SW 1271 (cell line): Measurements from ENCODE around the gene CPVL.

Source experiments
- DNase-seq, 2 experiments: peaks; one replicate each; lab custom pipeline; 2025; lab: John Stamatoyannopoulos, UW

The CPVL gene

DNA sequence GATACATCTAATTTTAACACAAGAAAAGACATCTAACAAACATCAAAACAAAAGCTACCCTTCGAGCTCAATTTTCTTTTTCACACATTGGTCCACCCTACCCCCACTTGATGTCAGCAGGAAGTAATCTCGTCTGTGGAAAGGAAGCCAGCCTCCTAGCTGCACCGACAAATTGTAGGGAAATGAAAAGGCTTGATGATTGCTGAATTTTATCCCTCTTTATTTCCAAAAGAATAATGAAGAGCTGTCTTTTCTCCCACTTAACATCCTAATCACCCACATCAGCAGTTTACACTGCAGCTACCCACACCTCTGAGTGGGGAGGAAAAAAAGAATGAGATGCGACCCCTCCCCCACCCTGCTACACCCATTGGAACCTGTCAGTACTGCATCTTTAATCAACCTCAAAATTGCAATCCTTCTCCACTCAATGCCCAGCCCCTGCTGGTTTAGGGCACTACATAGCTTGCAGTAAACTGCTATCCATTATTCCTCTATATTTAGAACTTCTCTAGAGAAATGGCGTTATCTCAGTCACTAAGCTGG is 10.6 kb upstream of the CPVL start:
- no peak for DNase-seq

DNA sequence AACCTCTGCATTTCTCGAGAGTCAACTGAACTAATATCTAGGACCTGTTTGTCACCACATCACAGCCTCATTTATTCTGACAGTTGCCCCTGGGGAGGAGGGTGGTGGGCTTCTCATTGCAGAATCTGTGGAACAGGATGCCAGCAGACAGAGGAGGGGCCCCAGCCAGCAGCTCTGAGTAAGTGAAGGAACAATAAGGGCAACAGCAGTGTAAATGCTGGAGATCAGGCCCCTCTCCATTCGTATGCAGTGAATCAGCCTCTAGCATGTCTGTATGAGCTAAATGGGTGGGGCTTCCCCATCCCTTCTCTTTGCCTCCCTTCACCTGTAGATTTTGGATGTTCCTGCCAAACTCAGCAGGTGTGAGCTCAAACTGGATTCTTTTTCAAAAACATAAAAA is 7.7 kb upstream of the CPVL start:
- no peak for DNase-seq

DNA sequence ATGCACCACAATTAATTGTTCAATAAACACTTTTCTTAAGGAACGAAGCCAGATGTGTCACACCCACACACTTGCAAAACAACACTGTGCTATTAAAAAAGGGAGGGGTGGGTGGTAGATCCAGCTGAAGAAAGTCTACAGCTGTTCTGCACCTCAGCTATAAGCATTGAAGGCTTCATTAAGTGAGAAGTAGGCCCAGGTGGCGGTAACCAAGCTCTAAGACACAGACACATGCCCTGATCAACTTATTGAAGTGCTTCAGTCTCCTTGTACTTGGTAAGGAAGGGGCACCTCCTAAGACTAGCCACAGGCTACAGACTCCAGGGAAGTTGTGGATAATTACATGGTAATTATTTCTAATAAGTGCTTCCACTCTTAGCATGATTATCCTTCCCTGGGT is 4.5 kb upstream of the CPVL start:
- DNase-seq: no peak

DNA sequence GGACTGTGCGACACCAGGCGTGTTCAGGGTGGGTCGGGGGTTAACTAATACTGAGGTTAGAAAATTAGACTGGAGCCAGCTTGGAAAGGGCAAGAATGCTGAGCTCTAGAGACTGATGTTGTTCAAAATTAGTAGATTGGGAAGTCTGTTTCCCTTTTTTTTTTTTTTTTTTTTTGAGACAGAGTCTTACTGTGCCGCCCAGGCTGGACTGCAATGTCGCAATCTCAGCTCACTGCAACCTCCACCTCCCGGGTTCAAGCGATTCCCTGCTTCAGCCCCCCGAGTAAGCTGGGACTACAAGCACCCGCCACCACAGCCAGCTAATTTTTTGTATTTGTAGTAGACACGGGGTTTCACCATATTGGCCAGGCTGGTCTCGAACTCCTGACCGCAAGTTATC is 2.7 kb upstream of the CPVL start:
- no peak for DNase-seq

DNA sequence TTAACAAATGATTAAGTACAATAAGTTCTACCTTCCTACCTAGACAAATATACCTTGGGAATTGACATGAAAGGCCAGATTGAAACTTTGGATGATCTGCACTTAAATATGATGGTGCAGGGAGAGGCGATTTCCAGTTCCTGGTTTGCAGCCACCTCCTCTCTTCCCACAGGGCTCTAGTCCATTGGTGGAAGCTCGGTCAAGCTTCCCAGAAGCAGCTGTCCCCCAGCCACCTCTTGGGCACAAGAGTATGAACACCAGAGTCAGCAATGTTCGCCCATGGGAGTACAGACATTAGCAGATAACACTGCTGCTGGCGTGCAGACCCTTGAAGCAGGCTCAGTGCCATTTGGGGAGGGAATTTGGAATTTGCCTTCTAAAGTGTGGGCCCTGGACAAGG is 1.5 kb upstream of the CPVL start:
- DNase-seq: no peak

DNA sequence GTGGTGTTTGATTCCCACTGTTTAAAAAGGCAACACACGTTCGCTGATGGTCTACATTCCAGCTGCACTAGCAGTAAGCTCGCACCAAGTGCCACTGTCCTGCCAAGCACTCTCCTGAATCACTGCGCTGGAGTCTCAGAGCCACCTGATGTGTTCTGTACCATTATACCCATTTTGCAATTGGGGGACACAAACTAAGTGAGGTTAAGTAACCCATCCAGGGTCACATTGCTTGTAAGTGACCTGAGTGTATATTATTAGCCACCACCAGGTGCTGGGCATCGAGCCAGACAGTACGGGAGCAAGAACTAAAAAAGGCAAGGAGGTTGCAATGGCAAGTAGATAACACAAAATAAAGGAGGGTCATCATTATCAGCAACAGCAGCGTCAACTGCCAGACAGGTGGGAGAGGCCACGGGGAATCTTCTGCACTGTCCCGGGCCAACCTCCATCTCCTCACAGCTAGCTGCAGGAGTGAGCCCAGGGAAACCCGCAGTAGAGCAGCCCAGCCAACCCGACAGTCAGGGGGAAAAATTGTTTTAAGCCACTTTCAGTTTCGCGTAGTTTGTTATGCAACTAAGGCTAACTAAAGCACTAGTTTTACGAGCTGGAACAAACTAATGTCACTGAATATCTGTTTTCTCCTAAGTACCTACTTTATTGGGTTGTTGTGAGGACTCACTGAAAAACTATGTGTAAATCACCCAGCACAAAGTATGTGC is 712 bp upstream of the CPVL start:
- DNase-seq: no peak

DNA sequence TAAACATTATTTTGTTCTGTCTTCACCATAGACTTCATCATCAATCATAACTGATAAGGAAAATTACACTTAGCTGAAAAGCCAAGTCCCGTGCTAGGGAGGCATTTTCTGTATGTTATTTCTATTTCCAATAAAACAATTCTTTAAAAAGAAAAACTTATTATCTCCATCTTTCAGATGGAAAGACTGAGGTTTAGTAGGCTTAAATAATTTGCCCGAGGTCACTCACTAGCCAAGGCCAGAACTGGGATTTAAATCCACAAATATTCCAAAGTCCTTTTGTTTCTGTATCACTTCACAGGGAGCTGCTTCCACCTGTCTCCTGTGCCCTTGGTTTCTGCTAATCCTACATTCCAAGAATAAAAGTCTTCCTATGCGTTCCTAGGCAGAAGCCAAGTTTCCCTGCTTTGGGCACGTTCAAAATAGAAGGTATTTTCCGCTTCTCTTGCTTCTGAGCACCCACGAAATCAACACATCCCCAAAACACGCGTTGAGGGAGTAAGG is 732 bp downstream of the CPVL start:
- no peak for DNase-seq

DNA sequence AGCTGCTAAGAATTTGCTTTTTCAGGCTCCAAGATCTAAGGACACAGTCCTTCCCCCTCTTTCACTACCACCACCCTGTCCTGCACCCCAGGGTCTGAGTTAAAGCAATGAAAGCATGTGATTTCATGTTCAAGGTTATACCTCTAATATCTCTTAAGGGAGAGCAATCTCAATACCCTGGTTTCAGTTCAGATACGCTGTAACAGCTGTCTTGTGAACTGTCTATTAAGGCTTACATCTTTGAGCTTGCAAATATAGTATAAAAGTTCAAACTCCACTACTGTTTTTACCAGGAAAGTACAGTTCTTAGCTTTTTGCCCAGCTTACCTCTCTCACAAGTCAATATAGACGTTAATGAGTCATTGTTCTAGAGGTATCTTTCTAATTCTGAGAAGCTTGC is 2.6 kb downstream of the CPVL start:
- DNase-seq: no peak

DNA sequence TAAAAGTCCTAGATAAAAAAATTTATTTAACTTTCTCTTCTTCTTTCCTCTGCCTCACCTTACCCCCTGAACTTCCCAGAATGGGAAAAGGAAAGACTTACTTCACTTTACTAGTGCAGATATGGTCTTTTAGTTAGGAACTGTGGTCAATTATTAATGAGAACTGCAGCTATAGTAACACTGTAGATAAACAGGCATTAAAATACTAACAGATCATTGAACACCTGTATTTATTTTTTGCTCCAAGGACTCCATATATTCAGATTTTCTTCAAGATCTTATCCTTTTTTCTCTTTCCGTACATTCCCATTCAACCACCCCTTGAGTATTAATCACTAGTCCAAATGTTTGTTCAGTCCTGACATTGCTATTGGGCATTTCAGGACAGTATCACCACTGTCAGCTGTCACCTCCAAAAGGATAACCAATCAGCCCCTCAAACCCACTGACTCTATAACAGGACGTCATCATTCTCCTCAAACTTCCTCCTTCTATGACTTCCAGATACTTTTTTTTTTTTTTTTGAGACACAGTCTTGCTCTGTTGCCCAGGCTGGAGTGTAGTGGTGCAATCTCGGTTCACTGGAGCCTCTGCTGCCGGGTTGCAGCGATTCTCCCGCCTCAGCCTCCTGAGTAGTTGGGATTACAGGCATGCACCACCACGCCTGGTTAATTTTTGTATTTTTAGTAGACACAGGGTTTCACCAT is 4.2 kb downstream of the CPVL start:
- no peak for DNase-seq

DNA sequence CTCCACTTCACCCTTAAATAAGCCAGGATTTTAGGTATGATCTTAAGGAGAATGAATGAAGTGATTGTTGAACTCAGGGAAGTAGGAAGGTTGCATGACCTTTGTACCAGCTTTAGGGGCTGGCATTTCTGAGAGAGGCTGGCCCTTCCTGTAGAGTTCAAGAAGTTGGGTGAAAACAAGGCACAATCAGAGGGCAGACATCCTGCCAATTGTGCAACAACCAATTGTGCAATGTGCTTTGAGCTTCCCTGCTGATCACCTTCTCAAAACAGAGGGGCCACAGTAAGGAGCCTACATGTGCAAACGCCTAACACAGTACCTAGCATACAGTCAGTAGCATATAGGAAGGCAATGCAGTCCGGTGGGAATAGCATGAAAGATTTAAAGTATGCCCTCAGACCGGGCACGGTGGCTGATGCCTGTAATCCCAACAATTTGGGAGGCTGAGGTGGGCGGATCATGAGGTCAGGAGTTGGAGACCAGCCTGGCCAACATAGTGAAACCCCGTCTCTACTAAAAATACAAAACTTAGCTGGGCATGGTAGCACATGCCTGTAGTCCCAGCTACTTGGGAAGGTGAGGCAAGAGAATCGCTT is 5.4 kb downstream of the CPVL start:
- DNase-seq: no peak

DNA sequence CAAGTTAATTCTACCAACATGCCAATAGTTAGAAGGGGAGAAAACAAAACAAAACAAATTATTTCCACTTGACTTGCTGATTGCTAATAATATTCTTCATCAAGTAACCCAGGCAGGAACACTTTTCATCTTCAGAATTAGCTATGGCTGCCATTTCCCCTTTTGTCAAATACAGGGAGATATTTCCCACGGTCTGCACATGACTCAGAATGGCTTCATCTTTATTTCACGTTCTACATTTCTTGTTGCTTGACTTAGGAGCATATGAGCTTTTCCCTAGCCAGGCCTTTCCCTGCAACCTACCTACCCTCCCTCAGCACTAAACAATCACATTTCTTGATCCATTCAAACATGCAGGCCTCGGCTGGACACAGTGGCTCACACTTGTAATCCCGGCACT is 6.5 kb downstream of the CPVL start:
- no peak for DNase-seq

DNA sequence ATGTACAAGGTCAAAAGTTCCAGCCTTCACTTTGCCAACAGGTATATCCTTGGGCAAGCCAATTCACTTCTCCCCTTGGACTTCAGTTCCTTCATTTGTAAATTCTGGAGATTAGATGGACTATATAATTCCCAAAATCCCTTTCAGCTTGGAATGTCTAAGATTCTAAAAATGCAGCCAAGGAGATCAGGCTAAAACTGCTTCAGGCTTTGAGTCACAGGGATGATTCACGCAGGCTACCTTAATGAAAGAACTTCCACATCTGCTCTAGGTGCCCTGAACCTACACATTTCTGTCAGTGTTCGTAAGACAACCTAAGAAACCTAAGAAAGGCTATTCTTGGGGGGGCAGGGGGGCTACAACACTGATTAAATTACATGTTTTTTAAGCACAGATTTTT is 7.1 kb downstream of the CPVL start:
- no peak for DNase-seq

DNA sequence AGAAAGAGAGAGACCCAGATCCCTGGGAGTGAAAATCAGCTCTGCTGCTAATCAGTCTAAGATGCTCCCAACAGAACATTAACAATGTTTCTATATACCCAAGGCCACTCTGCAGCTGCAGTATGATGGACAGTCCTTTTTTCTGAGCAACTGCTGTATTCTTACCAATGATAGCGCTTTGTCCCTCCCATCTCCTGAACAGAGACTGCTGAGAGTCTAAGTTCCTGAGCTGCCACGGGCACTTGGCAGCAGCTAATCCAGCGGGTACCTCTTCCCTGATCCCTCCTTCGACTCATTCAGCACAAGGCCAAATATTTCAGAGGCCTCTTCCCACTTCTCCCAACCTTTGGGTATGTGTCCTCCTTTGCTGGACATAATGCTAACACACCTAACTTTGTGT is 7.7 kb downstream of the CPVL start:
- DNase-seq: no peak

DNA sequence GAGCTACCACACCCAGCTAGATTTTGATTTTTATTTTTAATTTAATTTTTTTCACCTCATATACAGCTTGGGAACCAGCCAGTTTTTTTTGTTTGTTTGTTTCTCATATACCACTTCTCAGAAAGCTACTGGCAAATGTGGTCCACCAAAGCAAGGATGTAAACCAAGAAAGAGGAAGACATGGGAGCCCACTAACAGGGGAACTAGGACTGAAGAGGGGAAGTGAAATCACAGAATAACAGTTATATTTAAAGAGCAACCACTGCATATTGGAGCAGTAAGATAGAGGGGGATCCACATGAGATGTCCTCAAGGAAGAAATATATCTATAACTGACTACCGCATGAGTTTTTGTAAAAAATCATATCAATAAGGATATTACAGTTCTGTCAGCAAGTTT is 10.5 kb downstream of the CPVL start:
- no peak for DNase-seq

DNA sequence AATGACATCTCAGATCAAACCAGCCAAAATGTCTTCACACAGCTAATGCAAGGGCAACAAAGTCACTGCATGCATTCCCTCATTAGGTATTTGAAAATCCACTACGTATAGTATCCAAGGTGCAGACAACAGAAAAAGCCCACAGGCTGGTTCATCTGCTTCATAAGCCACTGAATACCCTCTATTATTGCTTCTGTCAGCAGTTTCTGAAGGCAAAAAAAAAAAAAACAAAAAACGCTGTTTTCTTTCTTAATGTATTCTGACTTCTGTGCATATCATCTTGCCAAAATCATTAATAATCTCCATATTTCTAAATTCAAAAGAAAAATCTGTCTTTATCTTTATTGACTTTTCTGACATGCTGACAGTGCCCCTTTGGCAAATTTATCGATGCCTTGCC is 13.4 kb downstream of the CPVL start:
- no peak for DNase-seq

DNA sequence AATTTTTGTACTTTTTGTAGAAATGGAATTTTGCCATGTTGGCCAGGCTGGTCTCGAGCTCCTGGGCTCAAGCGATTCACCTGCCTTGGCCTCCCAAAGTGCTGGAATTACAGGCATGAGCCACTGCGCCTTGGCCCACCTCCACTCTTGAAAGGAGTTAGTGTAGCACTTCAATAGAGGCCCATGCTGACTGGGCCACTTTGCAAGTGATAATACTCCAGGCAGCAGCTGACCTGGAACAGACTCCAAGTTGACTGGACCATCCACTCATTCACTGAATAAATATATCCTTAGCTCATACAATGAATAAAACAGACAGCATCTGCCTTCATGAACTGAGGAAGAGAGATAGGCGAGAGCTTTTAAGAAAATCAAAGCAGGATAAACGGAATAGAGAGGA is 14.7 kb downstream of the CPVL start:
- DNase-seq: no peak

DNA sequence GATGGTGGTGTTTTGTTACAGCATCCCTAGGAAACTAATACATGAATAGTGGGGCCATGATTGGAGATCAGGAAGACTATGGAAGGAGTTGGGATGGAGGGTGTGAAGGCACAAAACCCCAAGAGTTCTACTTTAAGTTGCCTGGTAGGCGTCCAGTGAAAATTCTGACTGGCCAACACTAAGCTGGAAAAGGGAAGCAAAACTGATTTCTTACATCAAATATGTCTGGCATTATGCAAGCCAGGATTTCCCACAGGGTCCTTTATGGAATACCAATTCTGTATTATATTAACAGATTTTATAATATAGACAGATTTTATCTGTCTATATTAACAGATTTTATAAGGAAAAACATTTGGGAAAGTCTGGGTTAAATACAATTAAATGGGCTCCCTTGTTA is 16.2 kb downstream of the CPVL start:
- no peak for DNase-seq

DNA sequence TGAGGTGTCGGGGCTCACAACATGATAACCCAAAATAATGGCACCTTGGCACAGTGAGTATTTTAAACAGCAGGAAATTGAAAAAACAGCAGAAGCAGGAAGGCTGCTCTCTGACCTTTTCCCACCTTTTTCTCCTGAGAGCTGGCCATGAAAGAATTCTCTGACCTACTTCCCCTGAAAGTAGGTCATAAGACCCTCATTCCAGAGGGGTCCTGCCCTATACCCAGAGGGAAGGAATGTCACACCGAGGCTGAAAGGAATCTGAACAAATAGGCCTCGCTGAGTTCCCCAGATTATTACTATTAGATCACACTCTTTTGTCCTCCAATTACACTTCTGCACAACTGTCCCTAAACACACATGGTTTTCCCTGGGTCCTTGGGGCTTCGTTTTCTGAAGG is 18.8 kb downstream of the CPVL start:
- no peak for DNase-seq

DNA sequence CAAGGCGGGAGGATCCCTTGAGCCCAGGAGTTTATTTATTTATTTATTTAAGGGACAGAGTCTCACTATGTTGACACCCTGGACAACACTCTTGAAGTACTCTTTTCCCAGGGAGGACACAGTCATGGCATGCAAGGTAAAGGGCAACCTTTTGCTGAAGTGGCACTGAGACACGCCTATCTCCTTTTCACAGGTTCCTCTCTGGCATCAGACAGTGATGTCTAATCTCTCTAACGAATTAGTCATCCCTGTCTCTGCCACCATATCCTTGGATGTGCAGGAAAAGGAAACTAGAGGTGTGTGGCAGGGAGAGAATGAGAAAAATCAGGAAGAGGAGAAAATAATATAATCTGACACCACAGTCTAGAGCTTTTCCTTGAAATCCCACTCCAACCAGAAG is 19.5 kb downstream of the CPVL start:
- DNase-seq: no peak

DNA sequence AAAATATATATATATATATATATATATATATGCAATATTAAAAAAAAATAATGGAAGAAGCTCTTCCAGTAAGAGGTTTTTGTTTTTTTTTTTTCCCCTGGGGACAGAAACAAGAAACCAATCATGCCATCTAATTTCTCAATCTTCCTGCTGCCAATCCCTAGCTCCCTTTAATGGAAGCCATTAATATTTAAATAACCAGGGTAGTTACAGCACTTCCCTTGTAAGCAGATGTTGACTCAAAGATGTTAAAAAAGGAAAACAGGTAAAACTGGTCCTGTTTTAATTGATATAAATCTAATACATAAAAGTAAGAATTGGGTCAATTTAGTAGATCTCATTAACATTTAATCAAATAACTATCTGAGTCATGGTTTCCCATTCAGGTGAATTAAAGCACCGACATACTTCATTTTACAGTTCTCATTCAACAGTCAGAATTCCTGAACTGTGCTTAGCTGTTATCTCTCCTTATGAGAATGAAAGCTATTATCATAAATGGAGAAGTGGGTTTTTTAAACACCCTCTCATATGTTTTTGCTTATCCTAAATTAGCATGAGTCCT is 22.6 kb downstream of the CPVL start:
- DNase-seq: no peak

DNA sequence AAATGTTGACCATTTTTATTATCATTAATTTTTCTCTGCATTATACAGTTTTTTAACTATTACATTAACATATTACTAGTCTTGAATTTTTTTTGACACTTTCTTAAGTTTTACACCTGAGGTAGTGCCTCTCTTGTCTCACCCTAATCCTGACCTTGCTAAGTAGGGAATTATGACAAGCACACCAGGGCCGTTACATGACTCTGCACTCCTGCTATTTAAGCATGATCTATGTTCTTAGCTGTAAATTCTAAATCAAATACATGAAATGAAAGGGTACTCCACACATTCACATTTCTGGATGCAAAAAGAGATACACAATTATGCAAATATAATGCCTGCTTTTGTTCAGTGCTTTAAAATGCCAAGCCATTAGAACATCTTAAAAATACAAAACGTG is 23.6 kb downstream of the CPVL start:
- DNase-seq: no peak

DNA sequence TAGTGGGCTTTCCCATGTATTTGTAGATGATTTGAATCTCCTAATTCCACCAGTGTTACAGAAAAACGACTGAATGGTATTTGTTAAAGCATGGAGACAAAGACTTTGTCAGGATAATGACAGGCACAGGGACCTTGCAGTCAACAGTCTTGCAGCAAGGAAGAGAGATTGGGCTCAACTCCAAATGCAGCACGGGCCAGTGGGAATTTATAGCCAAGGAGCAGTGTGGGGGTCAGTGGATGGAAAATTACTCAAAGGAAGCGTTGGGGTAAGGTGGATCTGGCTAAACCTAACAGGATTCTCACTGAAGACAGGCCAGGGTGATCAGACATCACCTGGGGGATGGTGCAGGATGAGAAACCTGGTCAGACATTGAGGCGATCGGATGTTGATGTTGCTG is 24.3 kb downstream of the CPVL start:
- no peak for DNase-seq

DNA sequence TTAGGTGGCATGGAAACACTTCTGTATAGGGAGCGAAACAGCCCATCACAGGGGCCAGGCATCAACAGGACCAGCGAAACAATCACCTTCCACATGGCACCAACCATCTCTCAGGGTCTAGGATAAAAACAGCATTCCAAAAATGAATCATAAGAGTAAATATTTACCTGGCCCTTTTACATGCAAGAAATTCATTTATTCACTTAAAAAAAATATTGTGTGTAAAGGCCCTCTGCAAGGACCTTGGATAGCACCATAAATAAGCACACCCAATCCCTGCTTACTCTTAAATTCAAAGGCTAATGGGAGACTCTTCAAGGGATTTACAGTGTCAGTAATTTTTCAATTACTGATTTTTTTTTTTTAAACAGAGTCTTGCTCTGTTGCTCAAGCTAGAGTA is 25.4 kb downstream of the CPVL start:
- no peak for DNase-seq
